ENCODE data around the gene BIN1.

BIN1 gene

DNA sequence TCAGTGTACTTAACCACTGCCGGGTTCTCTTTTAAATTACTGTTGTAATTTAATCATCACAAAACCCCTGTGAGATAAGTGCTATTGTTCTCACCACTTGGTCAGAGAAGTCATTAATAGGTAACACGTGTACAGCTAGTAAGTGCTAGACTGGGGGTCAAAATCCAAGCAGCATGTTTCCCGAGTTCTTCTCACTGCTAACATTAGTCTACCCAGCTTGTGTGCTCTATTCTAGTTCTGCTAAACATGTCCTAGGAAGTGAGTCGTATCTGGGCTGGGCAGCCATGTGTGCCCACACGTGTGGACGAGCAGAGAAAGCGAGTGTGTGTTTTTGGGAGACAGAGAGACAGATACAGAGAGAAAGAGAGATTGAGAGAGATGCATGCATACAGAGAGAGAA lies 94.1 kb downstream of the BIN1 start:
- no peak for DNase-seq

DNA sequence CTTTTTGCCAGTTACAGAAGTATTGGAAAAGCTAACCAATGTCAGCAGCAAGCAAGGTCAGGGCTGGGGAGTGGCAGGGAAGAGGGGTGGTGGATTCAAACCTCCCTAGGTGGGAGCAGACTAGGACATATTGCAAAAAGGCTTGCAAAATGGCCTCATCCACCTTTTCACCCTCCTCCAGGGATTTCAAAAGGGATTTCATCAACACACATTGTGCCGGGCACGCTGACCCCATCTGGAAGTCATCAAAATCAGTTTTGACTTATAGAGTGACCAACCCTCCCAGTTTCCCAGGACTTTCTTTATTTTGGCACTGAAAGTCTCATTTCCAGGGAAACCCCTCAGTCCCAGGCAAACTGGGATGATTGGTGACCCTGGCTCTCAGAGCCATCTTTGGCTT lies 94.7 kb downstream of the BIN1 start:
- no peak for DNase-seq

DNA sequence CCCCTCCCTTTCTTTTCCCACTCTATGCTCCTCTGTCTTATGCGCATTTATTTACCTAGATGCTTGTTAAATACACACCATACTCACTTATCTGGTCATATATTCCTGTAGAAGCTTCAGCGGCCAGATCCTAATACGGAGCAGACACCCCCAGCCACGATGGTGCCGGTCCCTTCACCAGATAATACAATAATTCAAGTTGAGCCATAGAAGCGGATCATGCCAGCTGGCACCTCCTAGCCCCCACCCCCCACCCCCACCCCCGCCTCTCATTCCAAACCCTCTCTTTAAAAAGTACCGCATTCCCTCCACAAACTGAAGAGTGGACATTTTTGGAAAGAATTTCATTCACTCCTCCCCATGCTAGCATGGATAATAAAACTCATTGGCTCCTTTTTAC lies 95.2 kb downstream of the BIN1 start:
- DNase-seq, result no peak

DNA sequence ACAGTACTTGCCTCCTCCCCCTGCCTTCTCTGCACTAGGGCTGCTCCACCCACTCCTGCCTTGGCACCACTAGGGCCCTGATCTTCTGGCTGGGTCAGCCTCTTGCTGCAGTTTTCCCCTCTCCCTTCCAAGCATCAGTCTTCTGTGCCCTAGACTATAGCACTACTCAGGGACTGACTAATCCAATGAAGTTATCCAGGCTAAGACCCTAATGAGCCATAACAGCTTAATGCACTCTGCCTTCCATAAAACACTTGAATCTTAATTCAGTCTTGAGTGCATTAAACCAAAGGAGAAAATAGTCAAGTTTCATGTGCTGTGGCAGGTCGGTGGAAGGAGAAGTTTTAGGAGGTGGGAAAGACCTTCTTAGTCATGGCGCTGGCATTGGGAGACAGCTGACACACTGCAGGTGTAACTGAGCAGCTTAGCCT lies 95.7 kb downstream of the BIN1 start:
- DNase-seq, result no peak

DNA sequence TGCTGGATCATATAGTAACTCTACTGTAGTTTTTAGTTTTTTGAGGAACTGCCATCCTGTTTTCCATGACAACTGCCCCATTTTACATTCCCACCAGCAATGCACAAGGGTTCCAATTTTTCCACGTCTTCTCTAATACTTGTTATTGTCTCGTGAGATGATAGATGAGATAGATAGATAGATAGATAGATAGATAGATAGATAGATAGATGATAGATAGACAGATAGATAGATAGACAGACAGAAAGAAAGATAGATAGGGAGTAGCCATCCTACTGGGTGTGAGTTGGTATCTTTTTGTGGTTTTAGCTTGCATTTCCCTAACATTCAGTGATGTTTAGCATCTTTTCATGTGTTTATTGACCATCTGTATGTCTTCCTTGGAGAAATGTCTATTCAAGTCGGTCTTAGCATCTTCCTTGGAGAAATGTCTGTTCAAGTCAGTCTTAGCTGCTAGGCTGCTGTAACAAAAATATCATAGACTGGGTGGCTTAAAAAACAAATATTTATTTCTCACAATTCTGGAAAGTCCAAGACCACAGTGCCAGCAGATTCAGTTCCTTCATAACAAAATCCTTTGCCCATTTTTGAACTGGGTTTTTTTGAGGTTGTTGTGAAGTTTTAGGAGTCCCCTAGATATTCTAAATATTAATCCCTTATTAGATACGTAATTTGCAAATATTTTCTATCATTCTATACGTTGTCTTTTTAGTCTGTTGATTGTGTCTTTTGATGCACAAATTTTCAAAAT lies 98.5 kb downstream of the BIN1 start:
- DNase-seq, result no peak

DNA sequence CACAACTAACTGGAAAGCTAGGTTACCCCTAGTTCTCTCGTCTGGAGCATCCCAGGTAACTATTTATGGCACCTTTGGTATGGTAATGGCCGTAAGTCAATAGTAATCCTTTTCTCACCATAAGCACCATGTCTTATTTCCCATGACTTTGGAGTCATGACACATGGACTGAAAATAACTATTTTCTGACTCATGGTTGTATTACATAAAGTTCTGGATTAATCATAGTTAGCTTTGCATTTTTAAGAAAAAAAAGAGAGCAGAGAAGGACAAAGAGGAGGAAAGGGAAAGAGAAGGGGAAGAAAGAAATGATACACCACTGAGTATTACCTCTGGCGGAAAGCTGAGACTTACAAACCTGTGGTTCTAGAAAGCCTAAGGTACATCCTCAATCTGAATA lies 99.3 kb downstream of the BIN1 start:
- no peak for DNase-seq

DNA sequence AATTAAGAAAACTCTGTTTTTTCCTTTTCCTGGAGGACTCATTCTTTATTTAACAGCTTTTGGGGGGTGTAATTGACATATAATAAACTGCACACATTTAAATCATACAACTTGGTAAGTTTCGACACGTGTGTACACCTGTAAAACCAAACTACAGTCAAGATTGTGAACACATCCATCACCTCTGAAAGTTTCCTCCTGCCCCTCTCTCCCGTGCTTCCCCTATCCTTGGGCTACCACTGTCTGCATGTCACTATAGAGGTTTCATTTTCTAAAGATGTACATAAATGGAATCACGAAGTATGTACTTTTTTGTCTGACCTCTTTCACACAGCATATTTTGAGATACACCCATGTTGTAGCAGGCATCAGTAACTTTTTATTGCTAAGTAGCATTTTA lies 100.0 kb downstream of the BIN1 start:
- no peak for DNase-seq

DNA sequence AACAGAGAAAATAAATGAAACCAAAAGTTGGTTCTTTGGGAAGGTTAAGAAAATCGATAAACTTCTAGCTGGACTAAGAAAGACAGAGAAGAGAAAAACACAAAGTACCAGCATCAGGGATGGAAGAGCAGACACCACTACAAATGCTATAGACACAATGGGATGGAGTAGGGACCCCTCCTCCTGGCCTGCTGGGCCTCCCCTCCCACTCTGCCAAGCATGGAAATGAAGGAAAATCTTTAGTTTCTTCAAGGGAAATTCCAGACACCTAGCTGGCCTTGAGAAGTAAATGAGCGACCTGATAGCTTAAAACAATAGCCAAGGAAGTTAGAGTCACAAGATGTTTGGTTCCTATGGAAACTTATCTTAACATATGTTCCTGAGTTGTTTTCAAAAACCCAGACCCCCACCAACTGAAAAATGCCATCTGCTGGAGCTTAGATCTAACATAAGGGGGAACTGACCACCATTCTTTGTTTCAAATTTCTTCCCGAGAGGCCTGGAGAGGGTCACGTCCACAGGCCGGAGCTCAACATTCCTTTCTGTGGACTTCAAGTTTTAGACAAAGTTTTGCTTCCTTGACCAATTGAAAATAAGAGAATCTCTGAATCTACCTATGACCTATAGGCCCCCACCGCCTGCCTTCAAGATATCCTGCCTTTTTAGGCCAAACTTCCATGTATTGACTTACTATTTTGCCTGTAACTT lies 101.9 kb downstream of the BIN1 start:
- no peak for DNase-seq

DNA sequence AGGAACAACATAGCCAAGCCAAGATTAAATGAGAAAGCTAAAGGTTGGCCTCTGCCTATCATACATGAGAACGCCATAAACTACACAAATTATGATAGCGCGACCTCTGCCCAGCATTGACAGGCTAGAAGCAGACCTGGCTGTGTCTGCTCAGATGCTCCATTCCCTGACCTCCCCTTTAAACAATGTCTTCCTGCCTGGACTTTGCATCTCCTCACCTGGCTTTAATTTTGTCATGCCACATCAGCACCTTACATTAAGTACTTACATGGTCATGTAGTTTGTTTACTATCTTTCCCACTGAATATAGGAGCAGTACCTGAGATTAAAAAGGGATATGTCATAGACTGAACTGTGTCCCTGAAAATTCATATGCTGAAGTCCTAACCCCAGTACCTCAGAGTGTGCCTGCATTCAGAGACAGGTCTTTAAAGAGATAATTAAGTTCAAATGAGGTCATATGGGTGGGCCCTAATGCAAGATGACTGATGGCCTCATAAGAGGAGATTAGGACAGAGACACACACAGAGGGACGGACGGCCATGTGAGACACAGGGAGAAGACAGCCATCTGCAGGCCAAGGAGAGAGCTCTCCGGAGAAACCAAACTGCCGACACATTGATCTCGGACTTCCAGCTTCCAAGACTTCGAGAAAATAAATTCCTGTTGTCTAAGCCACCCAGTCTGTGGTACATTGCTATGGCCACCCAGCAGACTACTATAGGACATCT lies 103.7 kb downstream of the BIN1 start:
- no peak for DNase-seq

DNA sequence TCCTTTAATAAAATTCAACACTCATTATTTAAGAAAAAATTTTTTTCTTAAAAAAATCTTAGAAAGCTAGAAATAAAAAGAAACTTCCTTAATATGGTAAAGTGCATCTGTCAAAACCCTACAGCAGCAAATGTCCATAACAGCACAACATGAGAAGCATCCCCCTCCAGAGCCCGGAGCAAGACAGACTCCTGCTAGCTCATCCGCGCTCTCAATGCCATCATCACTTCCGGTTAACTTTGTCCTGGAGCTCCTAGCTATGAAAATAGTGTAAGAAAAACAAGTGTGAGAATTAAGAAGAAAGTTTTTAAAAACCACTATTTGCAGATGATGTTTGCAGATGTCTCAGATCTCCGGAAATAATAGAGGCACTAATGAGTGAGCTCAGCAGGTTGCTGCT lies 105.2 kb downstream of the BIN1 start:
- no peak for DNase-seq

DNA sequence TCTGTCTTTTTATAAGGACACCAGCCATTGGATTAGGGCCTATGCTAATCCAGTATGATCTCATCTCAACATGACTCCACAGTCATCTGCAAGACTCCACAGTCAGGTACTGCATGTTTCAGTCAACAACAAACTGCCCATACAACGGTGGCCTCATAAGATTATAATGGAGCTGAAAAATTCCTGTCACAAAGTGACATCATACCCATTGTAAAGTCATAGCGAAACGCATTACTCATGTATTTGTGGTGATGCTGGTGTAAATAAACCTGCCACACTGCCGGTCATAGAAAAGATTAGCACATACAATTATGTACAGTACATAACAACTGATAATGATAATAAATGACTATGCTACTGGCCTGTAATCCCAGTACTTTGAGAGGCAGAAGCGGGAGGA lies 106.0 kb downstream of the BIN1 start:
- no peak for DNase-seq

DNA sequence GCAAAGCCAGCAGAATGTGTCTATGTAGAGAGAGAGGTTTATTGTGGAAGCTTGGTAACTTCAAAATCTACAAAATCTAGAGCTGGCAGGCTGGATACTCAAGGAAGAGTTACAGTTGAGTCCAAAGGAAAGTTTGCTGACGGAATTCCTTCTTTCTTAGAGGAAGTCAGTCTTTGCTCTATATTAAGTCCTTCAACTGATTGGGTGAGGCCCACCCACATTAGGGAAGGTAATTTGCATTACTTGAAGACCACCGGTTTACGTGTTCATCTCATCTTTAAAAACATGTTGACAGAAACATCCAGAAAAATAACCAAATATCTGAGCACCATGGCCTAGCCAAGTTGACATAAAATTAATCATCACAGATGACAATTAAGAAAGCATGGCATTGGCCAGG lies 106.8 kb downstream of the BIN1 start:
- DNase-seq, result no peak

DNA sequence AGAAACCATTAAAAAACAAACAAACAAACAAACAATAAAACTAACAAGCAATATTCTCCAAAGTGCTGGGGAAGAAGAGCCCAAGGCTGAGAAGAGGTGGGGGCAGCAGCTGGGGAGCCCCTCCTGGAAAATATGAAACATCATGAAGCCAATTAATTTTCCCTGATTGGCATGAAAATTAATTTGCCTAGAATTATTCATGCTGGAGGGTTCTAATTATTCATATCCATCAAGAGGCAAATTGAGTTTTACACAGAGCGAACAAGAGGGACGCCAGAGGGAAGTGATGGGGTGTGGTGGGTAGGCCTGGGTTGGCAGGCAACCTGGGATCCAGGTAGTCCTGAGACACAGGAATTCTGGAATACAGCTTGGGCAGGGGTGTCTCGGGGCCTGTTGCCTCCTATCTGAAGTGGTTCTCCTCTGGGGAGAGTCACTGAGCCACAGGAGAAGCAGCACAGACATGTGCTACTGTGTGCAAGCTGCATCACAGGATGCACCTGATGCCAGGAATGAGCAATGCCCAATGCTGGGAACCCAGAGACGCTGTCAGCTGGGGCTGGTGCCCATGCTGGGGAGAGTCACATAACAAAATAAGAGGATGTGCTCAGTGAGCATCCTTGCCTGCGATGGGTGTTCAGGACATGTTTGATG lies 107.7 kb downstream of the BIN1 start:
- no peak for DNase-seq

DNA sequence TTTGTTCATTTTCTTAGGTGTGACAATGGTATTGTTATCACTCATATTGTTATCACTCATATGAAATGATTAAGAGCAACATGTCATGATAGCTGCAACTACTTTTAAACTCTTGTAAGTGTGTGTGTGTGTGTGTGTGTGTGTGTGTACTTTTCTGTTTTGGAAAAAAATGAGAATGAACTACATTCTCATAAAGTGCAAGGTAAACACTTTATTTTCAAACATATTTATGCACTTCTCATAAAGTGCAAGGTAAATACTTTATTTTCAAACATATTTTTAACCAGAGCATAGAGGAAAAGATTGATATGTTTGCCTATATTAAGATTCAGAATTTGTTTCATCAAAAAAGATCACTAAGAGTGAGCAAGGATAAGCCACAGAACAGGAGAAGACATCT lies 108.5 kb downstream of the BIN1 start:
- DNase-seq, result no peak

Measured in activated CD4-positive, CD25-positive, alpha-beta regulatory T cell (primary cell).